ENCODE data around the gene PIK3AP1.
"Not testable (repeated sequence)": the region's sequence is repeated elsewhere in the genome, so short reads cannot be mapped to it uniquely, and the experiment has no call there.

Gene PIK3AP1

DNA sequence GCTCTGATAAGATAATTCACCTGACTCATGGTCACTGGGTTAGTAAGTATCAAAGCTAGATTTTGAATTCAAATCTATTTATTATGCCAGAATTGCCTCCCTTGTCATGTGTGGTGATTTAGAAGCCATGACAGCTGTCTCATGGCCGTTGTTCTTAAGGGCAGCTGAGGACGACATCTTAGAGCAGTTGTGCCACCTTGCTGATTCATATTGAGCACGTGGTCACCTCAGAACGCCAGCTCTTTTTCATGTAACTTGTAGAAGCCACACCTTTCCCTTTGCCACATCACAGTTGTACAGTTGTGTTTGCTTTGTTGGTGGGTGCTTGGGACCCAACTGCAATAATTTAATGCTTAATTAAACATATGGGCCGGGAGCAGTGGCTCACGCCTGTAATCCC, 4.3 kb upstream of the PIK3AP1 start:
- DNase-seq: no peak

DNA sequence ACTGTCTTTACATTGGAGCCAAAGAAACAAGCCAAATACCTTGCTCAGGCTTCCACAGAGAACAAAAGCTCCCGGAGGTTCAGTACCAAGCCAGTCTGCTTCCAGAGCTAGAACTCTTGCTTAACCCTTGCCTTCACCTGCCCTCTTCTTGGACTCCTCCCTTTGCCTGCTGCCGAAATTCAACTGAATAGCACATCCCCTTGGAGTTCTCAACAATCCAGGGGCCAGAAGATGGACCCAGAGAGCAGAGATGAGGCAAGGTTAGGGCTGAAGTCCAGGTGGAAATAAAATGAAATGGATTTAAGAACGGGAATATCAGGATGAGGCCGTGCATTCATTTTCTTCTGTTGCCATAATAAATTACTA, 876 bp upstream of the PIK3AP1 start:
- DNase-seq: no peak

DNA sequence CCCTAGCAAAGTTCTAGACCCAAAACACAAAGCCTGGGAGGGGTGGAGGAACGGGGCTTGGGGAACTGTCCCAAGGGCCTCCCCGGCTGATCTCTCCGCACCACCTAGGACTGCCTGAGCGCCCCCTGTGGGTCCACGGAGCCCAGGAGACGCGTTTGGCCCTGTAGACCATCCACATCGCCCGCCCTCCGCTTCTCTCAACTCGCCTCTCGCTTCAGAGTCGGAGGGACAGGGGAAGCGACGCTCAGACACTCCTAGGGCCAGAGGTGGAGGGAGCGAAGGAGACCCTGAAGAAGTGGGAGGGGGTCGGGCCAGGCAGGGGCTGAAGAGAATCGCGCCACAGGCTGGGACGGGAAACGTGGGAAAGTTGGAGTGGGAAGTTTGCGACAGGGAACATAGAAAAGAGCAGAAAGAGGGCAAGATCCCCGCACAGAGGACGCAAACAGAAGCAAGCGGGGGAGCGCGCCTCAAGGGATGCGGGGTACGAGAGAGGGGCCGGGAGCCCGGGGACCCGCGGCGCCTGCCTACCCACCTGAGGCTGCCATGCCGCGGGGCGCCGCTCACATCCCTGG, 378 bp downstream of the PIK3AP1 start:
- DNase-seq: peak; percentile 72 to 79

- DNase-seq: no peak
Observed at GRCh38 chr10:96719200-96719599, 1.1 kb downstream of the PIK3AP1 start.

GRCh38 chr10:96718304-96718990, 1.9 kb downstream of the PIK3AP1 start:
- DNase-seq: peak in 1 of 2 experiments; percentile 12

GRCh38 chr10:96716390-96716789, 3.9 kb downstream of the PIK3AP1 start:
- DNase-seq: no peak

DNA sequence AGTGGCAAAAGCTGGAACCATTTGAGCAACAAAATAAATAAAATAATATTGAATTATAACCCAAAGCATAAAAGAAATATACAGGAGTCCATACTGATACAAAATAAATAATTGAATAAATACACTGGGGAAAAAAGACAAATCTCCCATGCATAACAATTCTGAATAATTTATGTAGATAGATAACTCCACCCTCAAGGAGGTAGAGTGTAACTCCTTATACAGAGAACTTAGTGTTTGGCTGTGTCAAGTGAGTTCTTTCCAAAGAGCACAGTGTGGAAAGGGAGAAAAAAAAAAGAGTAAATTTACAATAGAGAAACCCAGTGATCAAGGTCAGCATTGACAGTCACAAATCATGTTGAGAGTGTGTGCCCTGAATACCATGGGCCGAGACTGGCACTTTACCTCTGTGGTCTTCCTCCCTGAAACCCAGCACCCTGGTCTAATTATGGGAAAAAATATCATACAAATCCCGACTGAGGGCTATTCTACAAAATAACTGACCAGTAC, 5.5 kb downstream of the PIK3AP1 start:
- DNase-seq: no peak

DNA sequence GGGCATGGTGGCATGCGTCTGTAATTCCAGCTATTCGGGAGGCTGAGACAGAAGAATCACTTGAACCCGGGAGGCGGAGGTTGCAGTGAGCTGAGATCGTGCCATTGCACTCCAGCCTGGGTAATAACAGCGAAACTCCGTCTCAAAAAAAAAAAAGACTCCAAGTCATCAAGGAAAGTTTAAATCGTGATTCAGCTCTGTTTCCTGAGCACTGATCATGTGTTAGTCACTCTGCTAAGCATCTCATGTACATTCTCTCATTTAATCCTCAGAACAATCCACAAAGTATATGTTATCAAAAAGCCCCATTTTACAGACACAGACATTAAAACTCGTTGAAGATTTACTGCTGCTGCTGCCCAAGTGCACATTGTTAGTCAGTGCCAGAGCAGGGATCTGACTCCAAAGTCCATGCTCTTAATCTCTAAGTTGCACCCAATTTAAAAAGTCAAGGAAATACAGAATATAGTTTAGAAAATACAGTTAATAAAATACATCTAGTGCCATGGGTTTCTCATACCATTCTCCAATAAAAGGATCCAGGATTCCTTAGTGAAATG, 6.2 kb downstream of the PIK3AP1 start:
- no peak for DNase-seq

- DNase-seq: no peak
Observed at GRCh38 chr10:96712662-96713271, 7.5 kb downstream of the PIK3AP1 start.

DNA sequence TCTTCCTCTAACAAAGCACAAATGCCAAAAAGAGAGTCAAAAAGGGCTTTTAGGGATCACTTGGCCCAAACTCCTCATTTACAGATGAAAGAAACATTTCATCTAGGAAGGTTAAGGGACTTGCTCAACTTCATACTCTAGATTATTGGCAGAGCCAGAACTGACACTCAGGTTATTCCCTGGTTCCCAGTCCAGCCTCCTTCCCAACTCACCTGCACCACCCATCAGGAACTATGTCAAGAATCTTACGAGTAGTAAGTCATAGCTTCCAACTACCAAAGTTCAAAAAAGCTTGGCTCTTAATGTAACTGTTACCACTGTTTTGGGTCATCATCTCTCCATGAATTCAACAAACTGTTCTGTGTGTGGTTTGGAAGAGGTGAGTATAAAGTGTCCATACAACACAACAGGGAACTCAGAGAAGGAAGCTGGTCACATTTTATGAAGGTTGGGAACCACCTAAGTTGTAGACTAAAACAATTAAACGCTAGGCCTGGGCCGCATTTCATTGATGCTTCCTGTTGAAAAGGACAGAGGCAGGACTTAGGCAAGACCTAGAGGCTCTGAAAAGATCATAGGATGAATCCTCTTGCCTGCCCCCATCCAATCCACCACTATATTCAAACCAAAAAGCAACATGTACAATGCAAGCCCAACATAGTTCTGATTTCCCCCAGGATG, 9.1 kb downstream of the PIK3AP1 start:
- DNase-seq: no peak

- DNase-seq: no peak
Observed at GRCh38 chr10:96709525-96709924, 10.8 kb downstream of the PIK3AP1 start.

DNA sequence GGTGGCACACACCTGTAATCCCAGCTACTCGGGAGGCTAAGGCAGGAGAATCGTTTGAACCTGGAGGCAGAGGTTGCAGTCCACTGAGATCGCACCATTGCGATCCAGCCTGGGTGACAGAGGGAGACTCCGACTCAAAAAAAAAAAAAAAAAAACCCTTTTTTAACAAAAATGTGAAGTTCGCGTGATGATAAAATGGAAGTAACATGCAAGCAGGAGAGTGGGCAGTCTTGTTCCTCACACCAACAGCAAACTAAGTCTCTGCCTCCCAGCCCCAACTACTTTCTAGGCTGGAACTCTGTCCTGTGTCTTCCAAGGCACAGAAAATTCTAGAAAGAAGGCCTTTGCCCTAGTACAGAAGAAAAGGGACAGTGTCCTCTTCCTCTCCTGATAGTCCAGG, 11.3 kb downstream of the PIK3AP1 start:
- DNase-seq: no peak

DNA sequence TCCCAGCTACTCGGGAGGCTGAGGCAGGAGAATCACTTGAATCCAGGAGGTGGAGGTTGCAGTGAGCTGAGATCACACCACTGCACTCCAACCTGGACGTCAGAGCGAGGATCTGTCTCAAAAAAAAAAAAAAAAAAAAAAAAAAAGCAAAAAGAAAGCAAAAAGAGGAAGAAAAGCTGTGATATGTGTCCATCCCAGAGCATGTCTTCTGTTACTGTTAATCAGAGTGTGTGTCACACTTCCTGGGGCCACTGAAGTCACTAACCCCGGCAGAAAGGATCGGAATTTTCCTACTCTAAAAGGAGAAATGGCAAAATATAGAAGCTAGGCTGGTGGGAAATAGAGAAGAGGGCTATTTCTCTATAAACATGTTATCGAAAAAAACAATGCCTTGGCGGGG, 11.9 kb downstream of the PIK3AP1 start:
- DNase-seq: peak; percentile 80 to 85

DNA sequence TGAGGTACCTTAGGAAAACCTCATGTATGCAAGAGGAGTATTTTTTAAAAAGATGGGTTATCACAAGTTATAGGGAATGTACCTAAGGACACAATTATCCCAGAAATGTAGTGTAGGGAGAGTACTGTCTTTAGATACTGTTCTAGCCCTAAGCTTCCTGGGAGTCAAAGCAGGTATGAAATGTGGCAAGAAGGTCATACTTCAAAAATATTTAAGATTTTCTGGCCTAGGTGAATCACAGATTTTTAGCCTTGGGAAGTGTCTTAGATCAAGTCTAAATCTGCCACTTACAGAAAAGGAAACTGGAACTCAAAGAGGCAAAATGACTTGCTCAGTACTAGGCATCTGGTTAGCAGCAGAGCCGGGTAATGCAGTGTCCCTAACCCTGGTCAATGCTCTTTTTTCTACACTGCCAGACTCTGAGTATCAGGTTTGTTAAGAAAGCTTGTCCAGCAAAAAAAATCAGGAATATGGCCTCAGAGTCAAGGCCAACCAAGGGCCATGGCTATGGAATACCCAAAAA, 13.9 kb downstream of the PIK3AP1 start:
- no peak for DNase-seq

DNA sequence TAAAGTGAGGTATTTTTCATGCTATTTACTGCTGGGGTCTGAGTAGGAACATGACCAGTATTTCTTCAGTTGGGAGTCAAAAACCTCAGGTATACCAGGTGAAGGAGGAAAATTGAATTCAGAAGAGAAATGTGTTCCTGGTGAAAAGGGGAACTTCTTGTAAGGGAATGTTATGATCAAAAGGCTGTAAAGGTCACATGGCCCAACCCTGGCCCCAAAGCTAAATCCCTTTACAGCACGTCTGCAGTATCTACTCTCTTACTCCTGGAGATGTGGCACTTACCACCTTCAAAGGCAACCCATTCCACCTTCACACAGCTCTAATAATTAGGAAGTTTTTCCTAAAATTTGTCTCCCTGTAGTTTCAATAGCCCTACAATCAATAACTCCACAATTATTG, 15.2 kb downstream of the PIK3AP1 start:
- no peak for DNase-seq

DNA sequence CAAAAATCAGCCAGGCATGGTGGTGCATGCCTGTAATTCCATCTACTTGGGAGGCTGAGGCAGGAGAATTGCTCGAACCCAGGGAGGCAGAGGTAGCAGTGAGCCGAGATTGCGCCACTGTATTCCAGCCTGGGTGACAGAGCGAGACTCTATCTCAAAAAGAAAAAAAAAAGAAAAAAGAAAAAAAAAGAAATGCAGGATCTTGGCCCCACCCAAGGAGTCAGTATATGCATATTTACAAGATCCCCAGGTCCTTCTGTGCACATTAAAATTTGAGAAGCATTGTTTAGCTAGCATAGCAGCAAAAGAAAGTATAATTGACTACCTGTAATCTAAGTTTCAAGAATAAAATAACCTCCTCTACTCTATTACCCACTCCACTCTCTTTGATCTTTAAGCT, 15.8 kb downstream of the PIK3AP1 start:
- DNase-seq: no peak

- peak in 1 of 2 experiments; percentile 22 for DNase-seq
Observed at GRCh38 chr10:96703358-96703757, 17.0 kb downstream of the PIK3AP1 start.

DNA sequence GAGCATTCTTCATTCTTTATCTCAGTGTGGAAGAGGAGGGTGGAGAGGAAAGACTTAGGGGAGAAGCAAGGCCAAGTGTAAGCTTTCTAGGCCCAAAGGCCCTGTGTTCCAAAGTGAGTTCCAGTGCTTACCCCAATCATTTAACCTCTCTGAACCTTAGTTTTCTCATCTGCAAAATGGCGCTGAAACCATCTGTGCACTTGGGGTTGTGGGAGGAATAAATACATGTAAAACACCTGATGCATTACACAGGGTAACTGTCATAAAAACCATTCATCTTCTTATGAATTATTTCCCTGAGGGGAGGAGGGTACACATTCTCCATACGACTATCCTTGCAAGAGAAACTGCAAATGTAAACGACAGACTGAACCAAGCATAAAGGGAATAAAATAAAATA, 19.0 kb downstream of the PIK3AP1 start:
- DNase-seq: no peak

GRCh38 chr10:96700374-96701099, 19.8 kb downstream of the PIK3AP1 start:
- DNase-seq: no peak

GRCh38 chr10:96699613-96700012, 20.7 kb downstream of the PIK3AP1 start:
- DNase-seq: no peak

DNA sequence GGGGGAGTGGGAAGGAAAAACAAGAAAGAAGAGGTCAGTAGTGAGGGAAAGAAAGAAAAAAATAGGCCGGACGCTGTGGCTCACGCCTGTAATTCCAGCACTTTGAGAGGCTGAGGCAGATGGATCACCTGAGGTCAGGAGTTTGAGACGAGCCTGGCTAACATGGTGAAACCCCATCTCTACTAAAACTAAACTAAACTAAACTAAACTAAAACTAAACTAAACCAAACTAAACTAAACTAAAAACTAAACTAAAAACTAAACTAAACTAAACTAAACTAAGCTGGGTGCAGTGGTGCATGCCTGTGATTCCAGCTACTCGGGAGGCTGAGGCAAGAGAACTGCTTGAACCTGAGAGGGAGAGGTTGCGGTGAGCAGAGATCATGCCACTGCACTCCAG, 22.0 kb downstream of the PIK3AP1 start:
- not testable (repeated sequence) for DNase-seq

DNA sequence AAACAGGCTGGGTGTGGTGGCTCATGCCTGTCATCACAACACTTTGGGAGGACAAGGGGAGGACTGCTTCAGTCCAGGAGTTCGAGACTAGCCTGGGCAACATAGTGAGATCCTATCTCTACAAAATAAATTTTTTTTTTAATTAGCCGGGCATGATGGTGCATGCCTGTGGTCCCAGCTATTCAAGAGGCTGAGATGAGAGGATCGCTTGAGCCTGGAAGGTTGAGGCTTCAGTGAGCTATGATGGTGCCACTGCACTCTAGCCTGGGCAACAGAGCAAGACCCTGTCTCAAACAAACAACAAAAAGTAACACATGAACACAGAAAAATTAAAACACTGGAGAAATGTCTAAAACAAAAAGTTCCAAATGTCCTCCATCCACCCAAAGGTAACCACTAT, 22.9 kb downstream of the PIK3AP1 start:
- no peak for DNase-seq
